LNCaP clone FGC (cell line): Measurements from ENCODE around the gene FLCN.
"Not testable (repeated sequence)": the region's sequence is repeated elsewhere in the genome, so short reads cannot be mapped to it uniquely, and the experiment has no call there.

Experiments
- DNase-seq: peaks from one replicate; pipeline ENCODE4 v3.0.0-alpha.2; 2011; ENCODE audit warnings: low read depth
- H3K4me3 ChIP-seq: 2 replicates; pipeline ENCODE4 v1.5.1; 2011; ENCODE audit warnings: mild to moderate bottlenecking, low read depth, low read length, control low read depth
- CTCF ChIP-seq: IDR thresholded peaks from 2 replicates; pipeline ENCODE4 v1.5.1; 2012; ENCODE audit warnings: mild to moderate bottlenecking; ENCODE audit not compliant: control insufficient read depth, insufficient read depth; ENCODE audit errors: extremely low read depth

The FLCN gene

GRCh38 chr17:17237026-17237799 is at the start of gene FLCN:
FLCN (minus strand) TSS chr17:17237168; CDS start chr17:17228137, 9,031 bp downstream.
- DNase-seq, result peak; percentile 68
- H3K4me3 ChIP-seq, result peak within 1 kb of the TSS; percentile 100
- no peak for TF ChIP-seq CTCF

GRCh38 chr17:17285951-17286350 is 49.0 kb upstream of the FLCN start:
- H3K4me3 ChIP-seq, result no peak overlapping the region
- DNase-seq, result no peak
- TF ChIP-seq CTCF, result no peak

- H3K4me3 ChIP-seq, result peak within 1 kb of the TSS; percentile 99
- TF ChIP-seq CTCF, result no peak
- DNase-seq, result peak; percentile 93
Measured at GRCh38 chr17:17280613-17281549, 43.9 kb upstream of the FLCN start, which contains the start of gene COPS3. COPS3 (minus strand) TSS chr17:17281246; CDS start chr17:17281186, 60 bp downstream.

- TF ChIP-seq CTCF, result no peak
- peak overlapping the region; percentile 99 for H3K4me3 ChIP-seq
- DNase-seq, result no peak
Measured at GRCh38 chr17:17279316-17279715, 42.3 kb upstream of the FLCN start.

- not testable (repeated sequence) for H3K4me3 ChIP-seq, DNase-seq
Measured at GRCh38 chr17:17277431-17277830, 40.5 kb upstream of the FLCN start.

- no peak for TF ChIP-seq CTCF
- DNase-seq, result no peak
- H3K4me3 ChIP-seq, result no peak overlapping the region
Measured at GRCh38 chr17:17275971-17276370, 39.0 kb upstream of the FLCN start.
